22Rv1 (cell line): ENCODE data around the gene RPS29.

Experiments
- ZFX ChIP-seq: fragments of 450-650 bp; IDR thresholded peaks from 2 replicates; pipeline ENCODE4 v1.6.1; 2017; ENCODE audit warnings: antibody characterized with exemption, borderline replicate concordance
- TF ChIP-seq, protein P1 (sequence below): fragments of 450-650 bp; IDR thresholded peaks from 2 replicates; pipeline ENCODE4 v1.5.1; 2017; ENCODE audit warnings: mild to moderate bottlenecking

DNA sequence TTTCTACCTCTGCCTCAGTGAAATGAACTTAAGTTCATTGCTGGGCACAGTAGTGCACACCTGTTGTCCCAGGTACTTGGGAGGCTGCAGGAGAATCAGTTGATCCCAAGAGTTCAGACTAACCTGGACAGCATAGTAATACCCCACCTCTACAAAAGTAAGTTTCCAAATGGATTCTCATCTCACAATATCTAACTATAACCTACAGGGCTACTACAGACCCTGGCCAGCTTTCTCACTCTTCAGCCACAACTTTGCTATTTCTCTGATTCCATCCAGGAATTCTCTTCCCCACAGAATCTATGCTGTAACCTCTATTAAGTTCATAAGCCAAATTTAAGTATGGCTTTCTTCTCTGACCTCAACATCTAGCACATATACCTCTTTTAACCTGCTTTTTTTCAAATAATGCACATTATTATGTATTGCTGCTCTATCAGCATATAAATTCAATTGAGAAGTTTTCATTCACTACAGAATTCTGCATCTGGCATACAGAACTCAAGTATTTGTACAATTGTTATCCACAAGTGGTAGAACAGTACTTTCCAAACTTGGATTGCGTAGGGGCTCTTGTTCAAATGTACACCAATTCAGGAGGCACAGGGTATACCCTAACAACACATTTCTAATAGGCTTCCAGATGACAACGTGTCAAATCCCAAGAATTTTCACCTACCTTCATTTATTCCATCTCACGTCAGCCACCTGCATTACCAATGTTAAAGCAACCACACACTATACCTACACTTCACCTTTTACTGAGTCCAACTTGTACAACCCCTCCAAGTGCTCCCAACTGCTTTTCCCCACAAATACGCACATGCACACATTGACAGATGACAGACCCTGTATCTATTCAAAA lies 3.8 kb downstream of the RPS29 start:
- TF ChIP-seq, protein P1, sequence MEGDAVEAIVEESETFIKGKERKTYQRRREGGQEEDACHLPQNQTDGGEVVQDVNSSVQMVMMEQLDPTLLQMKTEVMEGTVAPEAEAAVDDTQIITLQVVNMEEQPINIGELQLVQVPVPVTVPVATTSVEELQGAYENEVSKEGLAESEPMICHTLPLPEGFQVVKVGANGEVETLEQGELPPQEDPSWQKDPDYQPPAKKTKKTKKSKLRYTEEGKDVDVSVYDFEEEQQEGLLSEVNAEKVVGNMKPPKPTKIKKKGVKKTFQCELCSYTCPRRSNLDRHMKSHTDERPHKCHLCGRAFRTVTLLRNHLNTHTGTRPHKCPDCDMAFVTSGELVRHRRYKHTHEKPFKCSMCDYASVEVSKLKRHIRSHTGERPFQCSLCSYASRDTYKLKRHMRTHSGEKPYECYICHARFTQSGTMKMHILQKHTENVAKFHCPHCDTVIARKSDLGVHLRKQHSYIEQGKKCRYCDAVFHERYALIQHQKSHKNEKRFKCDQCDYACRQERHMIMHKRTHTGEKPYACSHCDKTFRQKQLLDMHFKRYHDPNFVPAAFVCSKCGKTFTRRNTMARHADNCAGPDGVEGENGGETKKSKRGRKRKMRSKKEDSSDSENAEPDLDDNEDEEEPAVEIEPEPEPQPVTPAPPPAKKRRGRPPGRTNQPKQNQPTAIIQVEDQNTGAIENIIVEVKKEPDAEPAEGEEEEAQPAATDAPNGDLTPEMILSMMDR = no peak
- TF ChIP-seq ZFX = no peak
